ENCODE measurements around the gene MPPED1.

DNA sequence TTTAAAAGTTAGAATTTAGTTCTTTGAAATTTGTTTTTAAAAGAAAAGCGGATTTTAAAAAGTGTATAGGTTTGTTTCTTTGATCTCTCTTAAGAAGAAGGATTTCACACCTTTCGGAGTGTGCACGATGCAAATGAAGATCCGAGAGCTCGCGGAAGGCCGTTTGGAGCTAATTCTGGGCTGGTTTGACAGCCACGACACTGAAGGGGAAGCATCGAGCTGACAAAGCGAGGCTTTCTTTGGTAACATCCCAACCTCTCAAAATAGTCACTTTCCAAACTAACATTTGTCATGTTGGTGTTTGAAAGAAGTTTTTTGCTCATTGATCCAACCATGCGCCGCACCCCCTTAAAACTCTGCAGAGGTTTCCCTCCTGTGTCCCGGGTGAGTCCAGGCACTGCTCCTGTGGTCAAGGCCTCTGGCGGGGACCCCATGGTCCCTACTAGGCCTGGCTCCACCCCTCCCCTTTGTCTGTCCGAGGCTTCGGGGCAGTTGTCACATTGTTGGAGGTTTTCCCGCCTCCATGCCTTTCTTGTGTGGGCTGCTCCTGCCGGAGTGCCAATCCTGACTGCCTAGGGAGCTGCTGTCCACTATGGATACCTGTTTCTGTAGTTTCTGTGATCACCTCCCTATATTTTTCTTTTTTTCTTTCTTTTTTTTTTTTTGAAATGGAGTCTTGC is 39.7 kb downstream of the MPPED1 start:
- TF ChIP-seq, protein P1, sequence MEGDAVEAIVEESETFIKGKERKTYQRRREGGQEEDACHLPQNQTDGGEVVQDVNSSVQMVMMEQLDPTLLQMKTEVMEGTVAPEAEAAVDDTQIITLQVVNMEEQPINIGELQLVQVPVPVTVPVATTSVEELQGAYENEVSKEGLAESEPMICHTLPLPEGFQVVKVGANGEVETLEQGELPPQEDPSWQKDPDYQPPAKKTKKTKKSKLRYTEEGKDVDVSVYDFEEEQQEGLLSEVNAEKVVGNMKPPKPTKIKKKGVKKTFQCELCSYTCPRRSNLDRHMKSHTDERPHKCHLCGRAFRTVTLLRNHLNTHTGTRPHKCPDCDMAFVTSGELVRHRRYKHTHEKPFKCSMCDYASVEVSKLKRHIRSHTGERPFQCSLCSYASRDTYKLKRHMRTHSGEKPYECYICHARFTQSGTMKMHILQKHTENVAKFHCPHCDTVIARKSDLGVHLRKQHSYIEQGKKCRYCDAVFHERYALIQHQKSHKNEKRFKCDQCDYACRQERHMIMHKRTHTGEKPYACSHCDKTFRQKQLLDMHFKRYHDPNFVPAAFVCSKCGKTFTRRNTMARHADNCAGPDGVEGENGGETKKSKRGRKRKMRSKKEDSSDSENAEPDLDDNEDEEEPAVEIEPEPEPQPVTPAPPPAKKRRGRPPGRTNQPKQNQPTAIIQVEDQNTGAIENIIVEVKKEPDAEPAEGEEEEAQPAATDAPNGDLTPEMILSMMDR (IDR thresholded peaks at IDR 0.05 in 8 of 11, conservative IDR thresholded peaks at IDR 0.05 in 3 of 11) = no peak
- TF ChIP-seq POLR2AphosphoS5 (IDR thresholded peaks at IDR 0.05) (no peak), POLR2A (IDR thresholded peaks at IDR 0.05) (no peak)
